ENCODE measurements around the gene CNGA4.

DNA sequence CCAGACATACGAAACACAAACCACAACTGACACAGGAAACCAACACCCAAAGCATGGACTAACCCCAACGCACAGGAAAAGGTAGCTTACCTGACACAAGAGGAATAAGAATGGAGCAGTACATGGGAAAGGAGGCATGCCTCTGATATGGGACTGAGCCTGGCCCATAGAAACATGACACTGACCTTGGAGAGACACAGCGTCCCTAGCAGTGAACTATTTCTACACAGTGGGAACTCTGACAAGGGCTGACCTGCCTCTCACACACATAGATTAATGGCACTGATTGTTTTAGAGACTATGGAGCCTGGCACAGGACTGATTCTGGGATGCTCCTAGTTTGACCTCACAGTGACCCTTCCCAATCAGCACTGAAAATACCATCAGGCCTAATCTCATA lies 32.7 kb downstream of the CNGA4 start:
- TF ChIP-seq, protein P1, sequence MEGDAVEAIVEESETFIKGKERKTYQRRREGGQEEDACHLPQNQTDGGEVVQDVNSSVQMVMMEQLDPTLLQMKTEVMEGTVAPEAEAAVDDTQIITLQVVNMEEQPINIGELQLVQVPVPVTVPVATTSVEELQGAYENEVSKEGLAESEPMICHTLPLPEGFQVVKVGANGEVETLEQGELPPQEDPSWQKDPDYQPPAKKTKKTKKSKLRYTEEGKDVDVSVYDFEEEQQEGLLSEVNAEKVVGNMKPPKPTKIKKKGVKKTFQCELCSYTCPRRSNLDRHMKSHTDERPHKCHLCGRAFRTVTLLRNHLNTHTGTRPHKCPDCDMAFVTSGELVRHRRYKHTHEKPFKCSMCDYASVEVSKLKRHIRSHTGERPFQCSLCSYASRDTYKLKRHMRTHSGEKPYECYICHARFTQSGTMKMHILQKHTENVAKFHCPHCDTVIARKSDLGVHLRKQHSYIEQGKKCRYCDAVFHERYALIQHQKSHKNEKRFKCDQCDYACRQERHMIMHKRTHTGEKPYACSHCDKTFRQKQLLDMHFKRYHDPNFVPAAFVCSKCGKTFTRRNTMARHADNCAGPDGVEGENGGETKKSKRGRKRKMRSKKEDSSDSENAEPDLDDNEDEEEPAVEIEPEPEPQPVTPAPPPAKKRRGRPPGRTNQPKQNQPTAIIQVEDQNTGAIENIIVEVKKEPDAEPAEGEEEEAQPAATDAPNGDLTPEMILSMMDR (IDR thresholded peaks at IDR 0.05; ENCODE audit: poor library complexity, severe bottlenecking): no peak
- no peak for TF ChIP-seq TAF1 (IDR thresholded peaks at IDR 0.05; ENCODE audit: low read depth)
